Lower leg skin (tissue), 4 donors: ENCODE results near the gene IVD. TPM values are rescaled to one million over a fixed set of nuclear protein-coding genes. Genes with fewer than 3 reads are reported as not detected.

ENCODE experiments used
- DNase-seq, 2 donors: peaks; one replicate each; pipeline ENCODE4 v3.0.0-alpha.2; 2019; ENCODE audit warnings: low spot score in 2 of 2
- H3K4me3 ChIP-seq: fragments of 200-600 bp; sonication (generic); 2 replicates; pipeline ENCODE4 v1.5.1; 2017; ENCODE audit warnings: mild to moderate bottlenecking, low read depth; ENCODE audit not compliant: poor library complexity, severe bottlenecking
- POLR2A ChIP-seq, 2 donors: fragments of 450-650 bp; IDR thresholded peaks; one replicate each; pipeline ENCODE4 v1.6.1; 2016 to 2017; ENCODE audit warnings: antibody characterized with exemption in 2 of 2, mild to moderate bottlenecking in 1 of 2, moderate library complexity in 1 of 2
- WGBS, 2 donors: methylation state at CpG; one replicate each; pipeline ENCODE4 v1.1.5; 2018; 5-methylcytosine and 5-hydroxymethylcytosine counted together
- intact Hi-C: fragments of 100-400 bp; cut with DNase I; formaldehyde crosslinking; loops from one replicate; pipeline ENCODE4 v1.15.0; 2023; ENCODE audit warnings: low total_unique reads
- total RNA-seq, 4 donors: library from RNA; depleted of rRNA; stranded (reverse); fragments of >200 nt; gene quantifications; one replicate each; pipeline ENCODE4 v1.1.0, GENCODE V29; 2016
- TF ChIP-seq, protein P1 (sequence below), 3 donors: fragments of 450-650 bp; IDR thresholded peaks; one replicate each; pipeline ENCODE4 v1.5.1; 2016; ENCODE audit warnings: antibody characterized with exemption in 3 of 3, mild to moderate bottlenecking in 3 of 3, moderate library complexity in 2 of 3

Gene IVD
- total RNA-seq, 4 donors from 2014 or later = 5.9 to 21.1 (median 12.6) TPM

DNA sequence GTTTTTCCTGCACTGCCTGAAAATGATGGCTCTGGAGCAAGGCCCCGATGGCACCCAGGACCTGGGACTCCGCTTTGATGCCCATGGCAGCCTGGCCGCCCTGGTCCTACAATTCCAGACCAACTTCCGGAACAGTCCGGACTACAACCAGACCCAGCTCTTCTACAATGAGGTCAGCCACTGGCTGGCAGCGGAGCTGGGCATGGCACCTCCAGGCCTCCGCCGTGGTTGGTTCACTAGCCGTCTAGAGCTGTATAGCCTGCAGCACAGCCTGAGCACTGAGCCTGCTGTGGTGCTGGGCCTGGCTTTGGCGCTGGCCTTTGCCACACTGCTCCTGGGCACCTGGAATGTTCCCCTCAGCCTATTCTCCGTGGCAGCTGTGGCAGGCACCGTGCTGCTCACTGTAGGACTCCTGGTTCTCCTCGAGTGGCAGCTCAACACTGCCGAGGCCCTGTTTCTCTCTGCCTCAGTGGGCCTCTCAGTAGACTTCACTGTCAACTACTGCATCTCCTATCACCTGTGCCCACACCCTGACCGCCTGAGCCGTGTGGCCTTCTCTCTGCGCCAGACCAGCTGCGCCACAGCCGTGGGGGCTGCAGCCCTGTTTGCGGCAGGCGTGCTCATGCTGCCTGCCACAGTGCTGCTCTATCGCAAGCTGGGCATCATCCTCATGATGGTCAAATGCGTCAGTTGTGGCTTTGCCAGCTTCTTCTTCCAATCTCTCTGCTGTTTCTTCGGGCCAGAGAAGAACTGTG is 36.7 kb upstream of the IVD start:
- WGBS, 2 donors = 89 to 90% methylated on average over 24 of the region's 24 CpGs
- no peak for DNase-seq
- H3K4me3 ChIP-seq = no peak overlapping the region
- intact Hi-C loops = loop anchor here (10.0 kb wide), 1 partner anchor 84 kb away; the partner anchor contains the start of gene ANKRD63
- TF ChIP-seq POLR2A (IDR thresholded peaks at IDR 0.05) = no peak
- TF ChIP-seq, protein P1, sequence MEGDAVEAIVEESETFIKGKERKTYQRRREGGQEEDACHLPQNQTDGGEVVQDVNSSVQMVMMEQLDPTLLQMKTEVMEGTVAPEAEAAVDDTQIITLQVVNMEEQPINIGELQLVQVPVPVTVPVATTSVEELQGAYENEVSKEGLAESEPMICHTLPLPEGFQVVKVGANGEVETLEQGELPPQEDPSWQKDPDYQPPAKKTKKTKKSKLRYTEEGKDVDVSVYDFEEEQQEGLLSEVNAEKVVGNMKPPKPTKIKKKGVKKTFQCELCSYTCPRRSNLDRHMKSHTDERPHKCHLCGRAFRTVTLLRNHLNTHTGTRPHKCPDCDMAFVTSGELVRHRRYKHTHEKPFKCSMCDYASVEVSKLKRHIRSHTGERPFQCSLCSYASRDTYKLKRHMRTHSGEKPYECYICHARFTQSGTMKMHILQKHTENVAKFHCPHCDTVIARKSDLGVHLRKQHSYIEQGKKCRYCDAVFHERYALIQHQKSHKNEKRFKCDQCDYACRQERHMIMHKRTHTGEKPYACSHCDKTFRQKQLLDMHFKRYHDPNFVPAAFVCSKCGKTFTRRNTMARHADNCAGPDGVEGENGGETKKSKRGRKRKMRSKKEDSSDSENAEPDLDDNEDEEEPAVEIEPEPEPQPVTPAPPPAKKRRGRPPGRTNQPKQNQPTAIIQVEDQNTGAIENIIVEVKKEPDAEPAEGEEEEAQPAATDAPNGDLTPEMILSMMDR (IDR thresholded peaks at IDR 0.05) = no peak

DNA sequence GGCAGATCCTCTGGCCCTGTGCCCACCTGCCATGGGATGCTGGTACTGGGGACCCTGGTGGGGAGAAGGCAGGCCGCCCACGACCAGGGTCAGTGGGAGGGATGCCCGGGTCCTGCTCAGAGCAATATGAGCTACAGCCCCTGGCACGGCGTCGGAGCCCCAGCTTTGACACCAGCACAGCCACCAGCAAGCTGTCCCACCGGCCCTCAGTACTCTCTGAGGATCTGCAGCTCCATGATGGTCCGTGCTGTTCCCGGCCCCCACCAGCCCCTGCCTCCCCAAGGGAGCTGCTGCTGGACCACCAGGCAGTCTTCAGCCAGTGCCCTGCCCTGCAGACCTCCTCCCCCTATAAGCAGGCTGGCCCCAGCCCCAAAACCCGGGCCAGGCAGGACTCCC is 36.1 kb upstream of the IVD start:
- 87% methylated on average over 8 of the region's 10 CpGs; no CpG with 5 or more reads in 1 of the 2 donors for WGBS, 2 donors
- H3K4me3 ChIP-seq = no peak overlapping the region
- no peak for DNase-seq
- intact Hi-C loops = loop anchor here (10.0 kb wide), 1 partner anchor 85 kb away; the partner anchor contains the start of gene ANKRD63
- TF ChIP-seq POLR2A (IDR thresholded peaks at IDR 0.05) = no peak
- TF ChIP-seq, protein P1 (IDR thresholded peaks at IDR 0.05) = no peak

DNA sequence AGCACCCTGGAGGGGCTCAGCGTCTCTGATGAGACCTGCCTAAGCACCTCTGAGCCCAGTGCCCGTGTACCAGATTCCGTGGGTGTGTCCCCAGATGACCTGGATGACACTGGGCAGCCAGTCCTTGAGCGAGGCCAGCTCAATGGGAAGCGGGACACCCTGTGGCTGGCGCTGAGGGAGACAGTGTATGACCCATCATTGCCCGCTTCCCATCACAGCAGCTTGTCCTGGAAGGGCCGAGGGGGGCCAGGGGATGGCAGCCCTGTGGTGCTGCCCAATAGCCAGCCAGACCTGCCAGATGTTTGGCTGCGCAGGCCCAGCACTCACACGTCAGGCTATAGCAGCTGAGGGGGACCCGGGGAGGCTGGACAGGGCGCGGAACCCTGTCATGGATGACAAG is 35.6 kb upstream of the IVD start:
- TF ChIP-seq POLR2A (IDR thresholded peaks at IDR 0.05) = no peak
- TF ChIP-seq, protein P1 (IDR thresholded peaks at IDR 0.05) = no peak
- DNase-seq = no peak
- no peak overlapping the region for H3K4me3 ChIP-seq
- 92% methylated on average over 11 to 12 of the region's 13 CpGs for WGBS, 2 donors
- intact Hi-C loops = loop anchor here (10.0 kb wide), 2 partner anchors 55 to 85 kb away; partner anchors contain the start of gene ANKRD63

DNA sequence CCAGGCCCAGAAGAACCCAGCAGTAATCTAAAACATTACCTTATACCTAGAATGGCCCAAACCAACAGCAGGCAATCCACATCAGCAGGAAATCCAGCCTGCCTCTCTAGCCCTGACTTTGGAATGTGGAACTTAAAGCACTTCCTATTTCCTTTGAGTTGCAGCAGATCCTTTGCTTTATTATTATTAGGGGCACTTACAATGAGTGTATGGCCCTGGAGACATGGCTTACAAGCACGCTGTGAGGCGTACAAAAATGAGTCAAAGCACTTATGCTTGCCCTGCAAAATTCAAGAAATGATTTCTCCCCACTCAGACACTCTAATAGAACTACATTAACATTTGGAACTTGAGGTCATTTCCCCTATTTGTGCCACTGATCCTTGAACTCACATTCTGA is 32.6 kb upstream of the IVD start:
- no peak overlapping the region for H3K4me3 ChIP-seq
- intact Hi-C loops = loop anchor here (10.0 kb wide), 1 partner anchor 52 kb away; no protein-coding TSS in a partner anchor
- DNase-seq = no peak
- 54 to 62% methylated on average over 2 of the region's 2 CpGs for WGBS, 2 donors
- TF ChIP-seq POLR2A (IDR thresholded peaks at IDR 0.05) = no peak
- TF ChIP-seq, protein P1 (IDR thresholded peaks at IDR 0.05) = no peak

DNA sequence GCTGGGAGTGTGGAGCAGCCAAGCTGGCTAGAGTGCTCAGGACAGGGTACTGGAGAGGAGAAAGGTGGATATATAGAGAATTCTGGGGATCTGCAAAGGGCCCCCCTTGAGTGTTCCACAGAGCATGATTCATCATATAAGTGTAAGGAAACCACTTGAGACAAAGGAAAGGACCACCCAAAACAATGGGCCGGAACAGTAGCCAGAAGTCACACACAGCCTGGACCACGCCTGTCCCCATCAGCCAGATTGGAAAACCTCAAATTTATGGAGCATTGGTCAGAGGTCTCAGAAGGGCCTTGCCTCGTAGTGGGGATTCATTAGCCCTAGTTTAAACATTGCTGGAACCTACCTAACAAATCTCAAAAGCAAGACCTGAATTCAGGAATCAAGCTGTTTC is 28.0 kb upstream of the IVD start:
- intact Hi-C loops = loop anchor here (10.0 kb wide), 1 partner anchor 47 kb away; no protein-coding TSS in a partner anchor
- H3K4me3 ChIP-seq = no peak overlapping the region
- TF ChIP-seq, protein P1 (IDR thresholded peaks at IDR 0.05) = no peak
- no peak for TF ChIP-seq POLR2A (IDR thresholded peaks at IDR 0.05)
- DNase-seq = no peak
- 80 to 81% methylated on average over 3 of the region's 3 CpGs for WGBS, 2 donors
